WERI-Rb-1 (cell line): Measurements from ENCODE around the gene ZAP70.

Experiments used
- DNase-seq: peaks from one replicate; pipeline ENCODE4 v3.0.0-alpha.2; 2020
- H3K27ac ChIP-seq: fragments of 250-450 bp; sonication (Bioruptor Pico); 2 replicates; pipeline ENCODE4 v1.5.1; 2020; ENCODE audit warnings: mild to moderate bottlenecking, moderate library complexity
- H3K27me3 ChIP-seq: fragments of 250-450 bp; sonication (Bioruptor Pico); 2 replicates; pipeline ENCODE4 v1.5.1; 2021; ENCODE audit warnings: mild to moderate bottlenecking, low read depth, moderate library complexity; ENCODE audit not compliant: insufficient read depth, severe bottlenecking
- H3K36me3 ChIP-seq: fragments of 250-450 bp; sonication (Bioruptor Pico); 2 replicates; pipeline ENCODE4 v1.5.1; 2020; ENCODE audit warnings: mild to moderate bottlenecking, moderate library complexity
- H3K4me3 ChIP-seq: 2 replicates; pipeline ENCODE4 v1.5.1; 2011; ENCODE audit warnings: low read depth, mild to moderate bottlenecking, control low read depth, low read length
- H3K9me3 ChIP-seq: fragments of 250-450 bp; sonication (Bioruptor Pico); 2 replicates; pipeline ENCODE4 v1.5.1; 2021; ENCODE audit warnings: mild to moderate bottlenecking, moderate library complexity; ENCODE audit not compliant: severe bottlenecking
- TF ChIP-seq, protein P1 (sequence below): IDR thresholded peaks from 2 replicates; pipeline ENCODE4 v1.5.1; 2011; ENCODE audit warnings: low read depth, mild to moderate bottlenecking, control low read depth, inconsistent platforms, low read length

The ZAP70 gene

DNA sequence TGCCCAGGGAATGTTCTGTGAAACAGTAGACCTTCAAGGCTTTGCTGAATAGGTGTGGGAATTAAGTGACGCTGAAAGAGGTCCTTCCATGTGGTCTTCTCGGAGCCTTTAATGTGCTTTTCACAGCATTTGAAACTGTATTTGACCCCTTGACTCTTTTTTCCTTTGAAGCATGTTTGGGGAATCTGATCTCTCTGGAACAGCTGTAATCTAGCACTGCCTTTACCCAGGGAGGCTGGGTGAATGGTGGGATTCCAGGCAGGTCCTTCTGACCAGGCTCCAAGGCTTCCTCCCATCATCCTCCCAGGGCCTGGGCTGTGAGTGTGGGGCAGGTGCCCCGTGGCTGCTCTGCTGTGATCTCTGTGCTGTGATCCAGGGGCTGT is 4.2 kb downstream of the ZAP70 start:
- no peak for DNase-seq
- TF ChIP-seq, protein P1, sequence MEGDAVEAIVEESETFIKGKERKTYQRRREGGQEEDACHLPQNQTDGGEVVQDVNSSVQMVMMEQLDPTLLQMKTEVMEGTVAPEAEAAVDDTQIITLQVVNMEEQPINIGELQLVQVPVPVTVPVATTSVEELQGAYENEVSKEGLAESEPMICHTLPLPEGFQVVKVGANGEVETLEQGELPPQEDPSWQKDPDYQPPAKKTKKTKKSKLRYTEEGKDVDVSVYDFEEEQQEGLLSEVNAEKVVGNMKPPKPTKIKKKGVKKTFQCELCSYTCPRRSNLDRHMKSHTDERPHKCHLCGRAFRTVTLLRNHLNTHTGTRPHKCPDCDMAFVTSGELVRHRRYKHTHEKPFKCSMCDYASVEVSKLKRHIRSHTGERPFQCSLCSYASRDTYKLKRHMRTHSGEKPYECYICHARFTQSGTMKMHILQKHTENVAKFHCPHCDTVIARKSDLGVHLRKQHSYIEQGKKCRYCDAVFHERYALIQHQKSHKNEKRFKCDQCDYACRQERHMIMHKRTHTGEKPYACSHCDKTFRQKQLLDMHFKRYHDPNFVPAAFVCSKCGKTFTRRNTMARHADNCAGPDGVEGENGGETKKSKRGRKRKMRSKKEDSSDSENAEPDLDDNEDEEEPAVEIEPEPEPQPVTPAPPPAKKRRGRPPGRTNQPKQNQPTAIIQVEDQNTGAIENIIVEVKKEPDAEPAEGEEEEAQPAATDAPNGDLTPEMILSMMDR: no peak
- no peak overlapping the region for H3K27ac ChIP-seq
- H3K36me3 ChIP-seq: no peaks in the 10 kb centered on the region
- H3K4me3 ChIP-seq: no peak overlapping the region
- H3K27me3 ChIP-seq: no peaks in the 10 kb centered on the region
- H3K9me3 ChIP-seq: no peaks in the 10 kb centered on the region

DNA sequence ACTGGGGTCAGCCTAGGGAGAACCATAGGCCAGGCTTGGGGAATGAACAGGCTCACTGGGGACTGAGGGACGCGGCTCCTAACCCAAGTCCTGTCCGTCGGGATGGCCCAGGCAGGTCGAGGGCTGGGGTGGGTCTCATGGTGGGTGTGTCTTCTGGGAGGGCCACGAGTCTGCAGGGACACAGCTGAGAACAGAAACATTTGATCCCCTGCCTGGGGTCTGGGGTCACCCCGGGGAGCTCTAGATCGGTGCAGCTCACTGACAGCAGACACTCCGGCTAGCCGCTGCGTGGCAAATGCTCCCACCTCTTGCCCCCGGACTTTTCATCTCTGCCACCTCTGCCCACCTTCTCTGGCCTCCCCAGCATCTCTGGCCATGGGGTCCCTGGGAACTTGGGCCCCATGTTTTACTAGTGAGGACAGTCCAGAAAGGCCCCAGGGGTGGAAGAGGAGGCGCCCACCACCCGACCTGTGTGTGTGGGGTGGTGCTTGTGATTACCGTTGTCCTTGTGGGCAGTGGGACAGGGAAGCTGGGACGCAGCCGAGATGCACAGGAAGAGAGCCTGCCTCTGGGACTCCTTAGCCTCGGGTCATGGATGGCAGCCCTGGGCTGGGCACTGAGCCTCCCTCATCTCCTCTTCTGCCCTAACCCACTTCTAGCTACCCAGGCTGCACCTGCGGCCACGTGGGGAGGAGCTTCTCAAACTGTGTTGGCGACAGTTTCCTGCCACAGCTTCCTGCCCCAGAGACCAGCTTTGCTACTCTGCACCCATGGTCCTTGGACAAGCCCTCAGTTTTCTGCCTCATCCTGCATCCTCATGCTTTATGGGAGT is 4.9 kb downstream of the ZAP70 start:
- TF ChIP-seq, protein P1: no peak
- Histone ChIP-seq H3K36me3 (no peaks in the 10 kb centered on the region), H3K27me3 (no peaks in the 10 kb centered on the region), H3K4me3 (no peak overlapping the region), H3K27ac (no peak overlapping the region), H3K9me3 (no peaks in the 10 kb centered on the region)
- DNase-seq: no peak

DNA sequence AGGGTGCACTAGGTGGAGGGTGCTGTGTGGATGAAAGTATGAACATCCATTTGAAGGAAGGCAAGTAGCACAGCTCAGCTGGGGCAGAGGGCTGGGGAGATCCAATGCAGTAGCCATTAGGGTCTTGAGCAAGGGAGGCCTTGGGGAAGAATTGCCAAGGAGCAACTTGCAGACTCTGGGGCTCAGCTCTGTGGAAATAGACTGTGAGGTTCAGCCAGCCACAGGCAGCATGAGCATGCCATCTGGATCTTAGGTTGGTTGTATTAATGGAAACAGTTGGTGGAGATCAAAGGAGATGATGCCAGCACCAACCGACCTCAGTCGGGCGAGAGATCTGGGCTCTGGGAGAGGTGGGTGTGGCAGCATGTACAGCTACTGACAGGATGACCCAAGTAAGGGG is 5.6 kb downstream of the ZAP70 start:
- no peaks in the 10 kb centered on the region for H3K27me3 ChIP-seq
- no peak overlapping the region for H3K4me3 ChIP-seq
- no peak for DNase-seq
- H3K27ac ChIP-seq: no peak overlapping the region
- H3K9me3 ChIP-seq: no peaks in the 10 kb centered on the region
- TF ChIP-seq, protein P1: no peak
- no peaks in the 10 kb centered on the region for H3K36me3 ChIP-seq

DNA sequence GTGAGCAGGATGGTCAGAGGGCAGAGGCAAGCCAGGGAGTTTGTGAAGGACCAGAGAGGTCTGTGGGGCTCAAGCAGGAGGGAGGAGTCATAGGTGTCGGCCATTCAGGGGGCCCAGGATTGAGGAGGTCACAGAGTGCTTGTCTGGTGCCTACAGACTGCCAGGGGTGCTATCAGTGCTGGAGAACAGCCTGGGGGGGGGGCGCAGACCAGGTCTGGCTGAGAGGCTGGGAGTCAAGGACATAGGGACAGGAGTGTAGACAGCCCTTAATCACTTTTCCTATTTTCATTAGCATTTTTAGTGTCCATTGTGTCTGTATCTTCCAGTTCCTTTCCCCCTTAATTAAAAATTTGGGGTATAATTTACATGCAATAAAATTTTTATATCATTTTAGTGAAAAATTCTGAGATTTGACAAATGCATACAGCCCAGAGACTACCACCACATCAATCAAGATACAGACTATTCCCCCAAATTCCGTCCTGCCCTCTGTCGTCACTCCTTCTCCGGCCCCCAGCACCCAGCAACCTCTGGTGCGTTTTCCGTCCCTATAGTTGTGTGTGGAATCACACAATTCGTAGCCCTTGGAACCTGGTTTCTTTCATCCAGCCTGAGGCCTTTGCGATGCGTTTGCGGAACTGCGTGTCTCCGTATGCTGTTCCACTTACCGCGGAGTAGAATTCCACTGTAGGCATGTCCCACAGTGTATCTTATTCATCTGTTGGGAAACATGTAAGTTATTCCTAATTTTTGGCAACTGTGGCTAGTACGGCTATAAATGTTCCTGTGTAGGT is 6.2 kb downstream of the ZAP70 start:
- Histone ChIP-seq H3K36me3 (no peaks in the 10 kb centered on the region), H3K27ac (no peak overlapping the region), H3K9me3 (no peaks in the 10 kb centered on the region), H3K4me3 (no peak overlapping the region), H3K27me3 (no peaks in the 10 kb centered on the region)
- DNase-seq: no peak
- TF ChIP-seq, protein P1: no peak

DNA sequence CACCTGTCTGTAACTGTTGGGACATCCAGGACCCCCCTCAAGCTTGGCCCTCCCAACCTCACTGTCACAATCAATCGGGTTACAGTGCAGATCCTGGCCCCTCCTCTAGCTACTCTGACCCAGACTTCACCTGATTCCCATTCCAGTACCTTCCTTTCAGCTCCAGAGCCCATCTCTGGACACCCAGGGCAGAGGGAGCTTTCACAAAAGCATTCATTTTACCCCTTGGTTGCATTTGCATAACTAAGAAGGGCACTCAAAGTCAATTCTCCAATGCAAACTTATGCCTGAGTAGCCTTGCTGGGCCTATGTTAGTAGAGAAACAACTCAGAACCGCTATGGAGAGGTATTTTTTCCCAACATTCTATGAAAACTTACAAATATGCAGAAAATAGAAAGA is 7.4 kb downstream of the ZAP70 start:
- no peak overlapping the region for H3K27ac ChIP-seq
- DNase-seq: no peak
- TF ChIP-seq, protein P1: no peak

More for the DNA sequence above, 7.4 kb downstream of the ZAP70 start:
- Histone ChIP-seq H3K4me3 (no peak overlapping the region), H3K27me3 (no peaks in the 10 kb centered on the region), H3K9me3 (no peaks in the 10 kb centered on the region), H3K36me3 (no peaks in the 10 kb centered on the region)
